Measurements from ENCODE around the gene RBM33.

Gene RBM33

DNA sequence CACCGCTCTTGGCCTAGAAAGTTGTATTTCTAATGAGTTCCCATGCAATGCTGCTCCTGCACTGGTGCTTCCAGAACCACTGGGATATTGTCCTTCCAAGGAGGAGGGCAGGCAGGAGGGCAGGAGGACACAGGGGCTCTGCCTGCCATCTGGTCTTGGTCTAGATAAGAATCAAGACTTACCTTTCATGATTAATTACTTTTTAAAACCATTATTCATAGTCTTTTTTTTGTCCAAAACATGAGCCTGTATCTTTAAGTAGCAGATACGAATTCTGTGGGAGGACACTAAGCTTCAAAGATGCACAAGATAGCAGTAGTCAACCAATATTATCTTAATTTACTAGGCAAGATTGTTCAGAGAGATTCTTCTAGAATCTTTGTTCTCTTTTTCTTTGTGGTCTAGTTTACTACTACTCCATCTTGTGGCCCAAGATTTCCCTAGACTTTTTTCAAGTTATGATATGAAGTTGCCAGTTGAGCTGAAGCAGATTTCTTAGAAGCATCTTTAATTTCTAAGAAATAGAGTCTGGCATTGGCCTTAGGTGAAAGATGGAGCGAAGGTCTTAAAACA is 57.6 kb downstream of the RBM33 start:
- Histone ChIP-seq H3F3A (ENCODE audit: insufficient read depth, low read length) (no peaks in the 10 kb centered on the region), H3K4me3 (ENCODE audit: low read length) (no peak overlapping the region), H3K27me3 (replicated peaks; ENCODE audit: insufficient read depth, low read length) (no peaks in the 10 kb centered on the region), H3K4me2 (ENCODE audit: low read depth, low read length) (no peak overlapping the region), H3K36me3 (replicated peaks; ENCODE audit: insufficient read depth, low read length) (peaks cover 15% of the 10 kb centered on the region), H2AFZ (ENCODE audit: low read length) (no peak overlapping the region), H4K20me1 (ENCODE audit: insufficient read depth, low read length) (peaks cover 12% of the 10 kb centered on the region; the same call in 1 of the 2 replicates), H3K27ac (ENCODE audit: low read length) (no peak overlapping the region), H3K9me2 (replicated peaks; ENCODE audit: insufficient read depth, low read length) (no peaks in the 10 kb centered on the region), H3K9ac (ENCODE audit: low read length) (no peak overlapping the region), H3K79me2 (ENCODE audit: low read length) (peaks cover 71% of the 10 kb centered on the region), H3K4me1 (ENCODE audit: low read length) (no peaks in the 10 kb centered on the region), H3K9me3 (replicated peaks; ENCODE audit: insufficient read depth, low read length) (no peaks in the 10 kb centered on the region)
- no peak for DNase-seq
- no peak for TF ChIP-seq EZH2 (optimal IDR thresholded peaks at IDR 0.05; ENCODE audit: low read depth, low read length)
- TF ChIP-seq, protein P1, sequence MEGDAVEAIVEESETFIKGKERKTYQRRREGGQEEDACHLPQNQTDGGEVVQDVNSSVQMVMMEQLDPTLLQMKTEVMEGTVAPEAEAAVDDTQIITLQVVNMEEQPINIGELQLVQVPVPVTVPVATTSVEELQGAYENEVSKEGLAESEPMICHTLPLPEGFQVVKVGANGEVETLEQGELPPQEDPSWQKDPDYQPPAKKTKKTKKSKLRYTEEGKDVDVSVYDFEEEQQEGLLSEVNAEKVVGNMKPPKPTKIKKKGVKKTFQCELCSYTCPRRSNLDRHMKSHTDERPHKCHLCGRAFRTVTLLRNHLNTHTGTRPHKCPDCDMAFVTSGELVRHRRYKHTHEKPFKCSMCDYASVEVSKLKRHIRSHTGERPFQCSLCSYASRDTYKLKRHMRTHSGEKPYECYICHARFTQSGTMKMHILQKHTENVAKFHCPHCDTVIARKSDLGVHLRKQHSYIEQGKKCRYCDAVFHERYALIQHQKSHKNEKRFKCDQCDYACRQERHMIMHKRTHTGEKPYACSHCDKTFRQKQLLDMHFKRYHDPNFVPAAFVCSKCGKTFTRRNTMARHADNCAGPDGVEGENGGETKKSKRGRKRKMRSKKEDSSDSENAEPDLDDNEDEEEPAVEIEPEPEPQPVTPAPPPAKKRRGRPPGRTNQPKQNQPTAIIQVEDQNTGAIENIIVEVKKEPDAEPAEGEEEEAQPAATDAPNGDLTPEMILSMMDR (IDR thresholded peaks at IDR 0.05; ENCODE audit: low read length), result peak; percentile 7; the same call in 1 of the 2 replicates

DNA sequence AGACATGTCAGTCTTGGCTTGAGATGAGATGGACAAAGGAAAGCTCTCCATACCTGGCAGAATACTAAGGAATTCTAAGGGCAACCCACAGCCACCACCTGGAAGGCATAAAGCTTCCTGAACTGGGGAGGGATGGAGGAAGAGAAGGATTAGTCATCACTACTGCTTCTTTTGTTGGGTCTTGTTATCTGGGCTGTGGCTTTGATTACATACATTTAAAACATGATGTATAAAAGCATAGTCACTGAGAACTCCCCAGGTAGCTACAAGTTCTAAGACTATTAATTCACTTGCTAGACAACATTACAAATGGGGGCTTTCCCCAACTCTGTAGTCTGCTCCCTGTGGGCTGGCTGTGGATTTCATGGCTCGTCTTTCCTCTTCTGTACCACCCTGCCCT is 58.2 kb downstream of the RBM33 start:
- Histone ChIP-seq H3F3A (ENCODE audit: insufficient read depth, low read length) (no peaks in the 10 kb centered on the region), H3K27ac (ENCODE audit: low read length) (no peak overlapping the region), H2AFZ (ENCODE audit: low read length) (no peak overlapping the region), H3K27me3 (replicated peaks; ENCODE audit: insufficient read depth, low read length) (no peaks in the 10 kb centered on the region), H4K20me1 (ENCODE audit: insufficient read depth, low read length) (peaks cover 9% of the 10 kb centered on the region; the same call in 1 of the 2 replicates), H3K9me3 (replicated peaks; ENCODE audit: insufficient read depth, low read length) (no peaks in the 10 kb centered on the region), H3K4me3 (ENCODE audit: low read length) (no peak overlapping the region), H3K9me2 (replicated peaks; ENCODE audit: insufficient read depth, low read length) (no peaks in the 10 kb centered on the region), H3K9ac (ENCODE audit: low read length) (no peak overlapping the region), H3K4me1 (ENCODE audit: low read length) (no peaks in the 10 kb centered on the region), H3K79me2 (ENCODE audit: low read length) (peaks cover 65% of the 10 kb centered on the region), H3K4me2 (ENCODE audit: low read depth, low read length) (no peak overlapping the region), H3K36me3 (replicated peaks; ENCODE audit: insufficient read depth, low read length) (peaks cover 15% of the 10 kb centered on the region)
- no peak for DNase-seq
- TF ChIP-seq EZH2 (optimal IDR thresholded peaks at IDR 0.05; ENCODE audit: low read depth, low read length) (no peak), EZH2phosphoT487 (IDR thresholded peaks at IDR 0.05; ENCODE audit: low read length) (no peak)
- TF ChIP-seq, protein P1 (IDR thresholded peaks at IDR 0.05; ENCODE audit: low read length), result no peak

DNA sequence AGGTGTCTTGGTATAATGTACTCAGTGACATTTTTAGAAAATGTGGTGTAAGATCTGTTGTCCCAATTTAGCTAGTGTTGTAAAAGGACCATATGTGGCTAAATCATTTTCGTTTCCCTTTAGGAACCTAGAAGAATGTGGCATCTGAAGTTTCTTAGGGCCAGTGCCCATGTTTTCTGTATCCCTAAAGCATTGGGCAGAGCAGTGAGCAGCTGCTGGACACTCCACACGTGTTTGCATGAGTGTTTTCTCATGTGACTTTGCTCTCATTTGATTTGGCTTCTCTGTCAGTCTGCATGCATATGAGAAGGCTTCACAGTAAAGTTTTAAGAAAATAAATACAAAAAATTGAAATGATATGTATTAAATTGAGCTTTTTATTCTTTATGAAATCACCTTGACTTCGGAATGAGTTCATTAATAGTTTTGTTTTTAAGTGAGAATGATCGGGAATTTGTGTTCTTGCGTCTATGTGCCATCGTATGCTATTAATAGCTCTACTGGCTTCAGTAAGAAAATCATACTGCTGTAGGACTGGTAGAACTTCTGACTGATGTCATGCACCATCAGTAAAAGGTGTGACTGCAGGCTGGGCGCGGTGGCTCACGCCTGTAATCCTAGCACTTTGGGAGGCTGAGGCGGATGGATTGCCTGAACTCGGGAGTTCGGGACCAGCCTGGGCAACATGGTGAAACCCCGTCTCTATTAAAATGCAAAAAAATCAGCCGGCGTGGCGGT is 61.3 kb downstream of the RBM33 start:
- Histone ChIP-seq H3K27ac (ENCODE audit: low read length) (no peak overlapping the region), H3K9ac (ENCODE audit: low read length) (no peak overlapping the region), H2AFZ (ENCODE audit: low read length) (no peak overlapping the region), H3F3A (ENCODE audit: insufficient read depth, low read length) (no peaks in the 10 kb centered on the region), H3K9me3 (replicated peaks; ENCODE audit: insufficient read depth, low read length) (no peaks in the 10 kb centered on the region), H3K4me2 (ENCODE audit: low read depth, low read length) (no peak overlapping the region), H3K79me2 (ENCODE audit: low read length) (peaks cover 64% of the 10 kb centered on the region), H3K9me2 (replicated peaks; ENCODE audit: insufficient read depth, low read length) (no peaks in the 10 kb centered on the region), H3K4me3 (ENCODE audit: low read length) (no peak overlapping the region), H3K36me3 (replicated peaks; ENCODE audit: insufficient read depth, low read length) (peaks cover 15% of the 10 kb centered on the region), H3K27me3 (replicated peaks; ENCODE audit: insufficient read depth, low read length) (no peaks in the 10 kb centered on the region), H4K20me1 (ENCODE audit: insufficient read depth, low read length) (peaks cover 5% of the 10 kb centered on the region; the same call in 1 of the 2 replicates), H3K4me1 (ENCODE audit: low read length) (no peaks in the 10 kb centered on the region)
- TF ChIP-seq EZH2phosphoT487 (IDR thresholded peaks at IDR 0.05; ENCODE audit: low read length) (no peak), EZH2 (optimal IDR thresholded peaks at IDR 0.05; ENCODE audit: low read depth, low read length) (no peak)
- TF ChIP-seq, protein P1 (IDR thresholded peaks at IDR 0.05; ENCODE audit: low read length), result no peak
- peak; percentile 1 for DNase-seq
